IMR-90 (cell line): Measurements from ENCODE around the gene MAML3.

ENCODE experiments used
- CTCF ChIP-seq: conservative IDR thresholded peaks from 2 replicates; pipeline ENCODE4 v1.5.1; 2012; ENCODE audit warnings: mild to moderate bottlenecking, low read depth, low read length, improper control_type of control experiment
- MAFK ChIP-seq: IDR thresholded peaks from 2 replicates; pipeline ENCODE4 v1.6.1; 2012; ENCODE audit warnings: low read depth, low read length, improper control_type of control experiment
- RAD21 ChIP-seq: IDR thresholded peaks from 2 replicates; pipeline ENCODE4 v1.6.1; 2012; ENCODE audit warnings: low read length, improper control_type of control experiment

- TF ChIP-seq MAFK (no peak), CTCF (no peak), RAD21 (no peak)
Measured at GRCh38 chr4:139973015-139973414, 181.0 kb downstream of the MAML3 start.
